ENCODE results near the gene ACACB. TPM values are rescaled to one million over a fixed set of nuclear protein-coding genes. Genes with fewer than 3 reads are reported as not detected.

ACACB gene
- total and polyA plus RNA-seq, 2 donors (not counting 3 experiments of a cell fraction or from before 2014, with no cell fraction given): 1.3 to 5.7 TPM

GRCh38 chr12:109223868-109224267 lies 107.5 kb downstream of the ACACB start:
- intact Hi-C loops (cut with micrococcal nuclease) (no loop called here), dilution Hi-C loops (cut with MboI; ENCODE audit: extremely low pct_ligation_motif_present, low sequenced_read_pairs) (no loop called here)
- no peak overlapping the region for H3K9ac ChIP-seq (replicated peaks; ENCODE audit: extremely low read depth, insufficient read depth, low read length)
- no peak for TF ChIP-seq CTCF (IDR thresholded peaks at IDR 0.05; ENCODE audit: extremely low read depth in 1 of 2, insufficient read depth in 1 of 2, low read depth in 1 of 2, low read length in 2 of 2)
- TF ChIP-seq FOS (IDR thresholded peaks at IDR 0.05; ENCODE audit: borderline replicate concordance, insufficient read depth, low read length): no peak
- no peak for TF ChIP-seq GATA2 (IDR thresholded peaks at IDR 0.05; ENCODE audit: insufficient read depth, insufficient read length, low read depth, low read length)
- no peak for TF ChIP-seq MYC (IDR thresholded peaks at IDR 0.05; ENCODE audit: low read depth, low read length)
- TF ChIP-seq POLR2AphosphoS5 (IDR thresholded peaks at IDR 0.05; ENCODE audit: insufficient read depth, low read depth, low read length): no peak
- no peak for TF ChIP-seq POLR2A (IDR thresholded peaks at IDR 0.05; ENCODE audit: low read depth, low read length)
- TF ChIP-seq, protein P1, sequence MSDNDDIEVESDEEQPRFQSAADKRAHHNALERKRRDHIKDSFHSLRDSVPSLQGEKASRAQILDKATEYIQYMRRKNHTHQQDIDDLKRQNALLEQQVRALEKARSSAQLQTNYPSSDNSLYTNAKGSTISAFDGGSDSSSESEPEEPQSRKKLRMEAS (IDR thresholded peaks at IDR 0.05; ENCODE audit: insufficient read depth, insufficient read length): no peak
- no peak for TF ChIP-seq JUN (IDR thresholded peaks at IDR 0.05; ENCODE audit: borderline replicate concordance, insufficient read depth, insufficient read length, low read depth)
- no peak for TF ChIP-seq EZH2 (IDR thresholded peaks at IDR 0.05; ENCODE audit: borderline replicate concordance, low read depth, low read length, severe bottlenecking)
- no peak for FAIRE-seq
- H3K79me2 ChIP-seq (ENCODE audit: control insufficient read depth, insufficient read depth, low read length): no peaks in the 10 kb centered on the region
- no peaks in the 10 kb centered on the region for H3K9me3 ChIP-seq (replicated peaks; ENCODE audit: control insufficient read depth, insufficient read depth, low read length)
- no peak for DNase-seq (ENCODE audit: low read depth, low spot score)
- H3K4me1 ChIP-seq (ENCODE audit: control insufficient read depth, extremely low read depth, insufficient read depth, low read length): no peaks in the 10 kb centered on the region
- H3K9me1 ChIP-seq (replicated peaks; ENCODE audit: control insufficient read depth, extremely low read depth, insufficient read depth, low read length): no peaks in the 10 kb centered on the region
- no peaks in the 10 kb centered on the region for H3K27me3 ChIP-seq (ENCODE audit: control insufficient read depth in 2 of 2, insufficient read depth in 2 of 2, low read length in 2 of 2)
- H3K4me3 ChIP-seq (replicated peaks in 1 of 3; ENCODE audit: insufficient read depth in 1 of 3, low read depth in 1 of 3, low read length in 3 of 3): no peak overlapping the region
- no TSS peak for BruUV-seq (replicated peaks)
- no peak overlapping the region for H3K4me2 ChIP-seq (ENCODE audit: insufficient read depth, low read length)
- H3K36me3 ChIP-seq (ENCODE audit: control insufficient read depth in 2 of 2, extremely low read depth in 1 of 2, insufficient read depth in 2 of 2, low read length in 2 of 2): no peaks in the 10 kb centered on the region
- CTCF ChIA-PET: no interaction called here
- no peak overlapping the region for H3K27ac ChIP-seq (ENCODE audit: insufficient read depth, low read depth, low read length)
- H4K20me1 ChIP-seq (replicated peaks; ENCODE audit: control insufficient read depth, extremely low read depth, insufficient read depth, low read length): no peaks in the 10 kb centered on the region
- H2AFZ ChIP-seq (ENCODE audit: low read depth, low read length): no peak overlapping the region
- POLR2A ChIA-PET: no interaction called here

Data from endothelial cell of umbilical vein (primary cell).